ENCODE data around the gene ERBB4.

DNA sequence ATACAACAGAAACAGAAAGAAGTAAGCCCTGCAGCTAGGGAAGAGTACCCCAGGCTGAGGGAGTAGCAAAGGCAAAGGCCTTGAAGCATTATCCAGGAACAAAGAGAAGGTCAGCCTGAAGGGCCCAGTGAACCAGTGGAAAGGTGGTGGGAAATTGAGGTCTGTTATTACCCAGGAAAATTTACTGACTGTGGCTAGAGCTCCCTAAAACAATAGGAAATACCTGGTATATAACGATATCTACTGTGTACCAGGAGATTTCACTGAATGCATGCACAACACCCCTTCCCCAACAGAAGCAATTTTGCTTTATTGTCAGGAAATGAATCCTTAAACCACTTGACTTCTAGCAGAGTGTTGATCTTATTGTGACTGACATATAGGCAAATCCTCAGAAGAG is 365.3 kb downstream of the ERBB4 start:
- TF ChIP-seq, protein P1, sequence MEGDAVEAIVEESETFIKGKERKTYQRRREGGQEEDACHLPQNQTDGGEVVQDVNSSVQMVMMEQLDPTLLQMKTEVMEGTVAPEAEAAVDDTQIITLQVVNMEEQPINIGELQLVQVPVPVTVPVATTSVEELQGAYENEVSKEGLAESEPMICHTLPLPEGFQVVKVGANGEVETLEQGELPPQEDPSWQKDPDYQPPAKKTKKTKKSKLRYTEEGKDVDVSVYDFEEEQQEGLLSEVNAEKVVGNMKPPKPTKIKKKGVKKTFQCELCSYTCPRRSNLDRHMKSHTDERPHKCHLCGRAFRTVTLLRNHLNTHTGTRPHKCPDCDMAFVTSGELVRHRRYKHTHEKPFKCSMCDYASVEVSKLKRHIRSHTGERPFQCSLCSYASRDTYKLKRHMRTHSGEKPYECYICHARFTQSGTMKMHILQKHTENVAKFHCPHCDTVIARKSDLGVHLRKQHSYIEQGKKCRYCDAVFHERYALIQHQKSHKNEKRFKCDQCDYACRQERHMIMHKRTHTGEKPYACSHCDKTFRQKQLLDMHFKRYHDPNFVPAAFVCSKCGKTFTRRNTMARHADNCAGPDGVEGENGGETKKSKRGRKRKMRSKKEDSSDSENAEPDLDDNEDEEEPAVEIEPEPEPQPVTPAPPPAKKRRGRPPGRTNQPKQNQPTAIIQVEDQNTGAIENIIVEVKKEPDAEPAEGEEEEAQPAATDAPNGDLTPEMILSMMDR (IDR thresholded peaks at IDR 0.05) = no peak
- TF ChIP-seq POLR2A (IDR thresholded peaks at IDR 0.05; ENCODE audit: low read length) (no peak), PHF8 (IDR thresholded peaks at IDR 0.05; ENCODE audit: borderline replicate concordance, low read depth) (no peak), HOXB5 (CRISPR knock-in tag; IDR thresholded peaks at IDR 0.05) (no peak), HOXB13 (CRISPR knock-in tag; IDR thresholded peaks at IDR 0.05; ENCODE audit: low read depth) (no peak), EP300 (IDR thresholded peaks at IDR 0.05) (no peak), RAD21 (conservative IDR thresholded peaks at IDR 0.05 in 1 of 2, IDR thresholded peaks at IDR 0.05 in 1 of 2) (no peak), CHD2 (IDR thresholded peaks at IDR 0.05; ENCODE audit: low read length, partially characterized antibody) (no peak), RNF2 (IDR thresholded peaks at IDR 0.05; ENCODE audit: borderline replicate concordance, low read depth) (no peak), NFE2L2 (conservative IDR thresholded peaks at IDR 0.05; ENCODE audit: low read length) (no peak)
- TF ChIP-seq, protein P2, sequence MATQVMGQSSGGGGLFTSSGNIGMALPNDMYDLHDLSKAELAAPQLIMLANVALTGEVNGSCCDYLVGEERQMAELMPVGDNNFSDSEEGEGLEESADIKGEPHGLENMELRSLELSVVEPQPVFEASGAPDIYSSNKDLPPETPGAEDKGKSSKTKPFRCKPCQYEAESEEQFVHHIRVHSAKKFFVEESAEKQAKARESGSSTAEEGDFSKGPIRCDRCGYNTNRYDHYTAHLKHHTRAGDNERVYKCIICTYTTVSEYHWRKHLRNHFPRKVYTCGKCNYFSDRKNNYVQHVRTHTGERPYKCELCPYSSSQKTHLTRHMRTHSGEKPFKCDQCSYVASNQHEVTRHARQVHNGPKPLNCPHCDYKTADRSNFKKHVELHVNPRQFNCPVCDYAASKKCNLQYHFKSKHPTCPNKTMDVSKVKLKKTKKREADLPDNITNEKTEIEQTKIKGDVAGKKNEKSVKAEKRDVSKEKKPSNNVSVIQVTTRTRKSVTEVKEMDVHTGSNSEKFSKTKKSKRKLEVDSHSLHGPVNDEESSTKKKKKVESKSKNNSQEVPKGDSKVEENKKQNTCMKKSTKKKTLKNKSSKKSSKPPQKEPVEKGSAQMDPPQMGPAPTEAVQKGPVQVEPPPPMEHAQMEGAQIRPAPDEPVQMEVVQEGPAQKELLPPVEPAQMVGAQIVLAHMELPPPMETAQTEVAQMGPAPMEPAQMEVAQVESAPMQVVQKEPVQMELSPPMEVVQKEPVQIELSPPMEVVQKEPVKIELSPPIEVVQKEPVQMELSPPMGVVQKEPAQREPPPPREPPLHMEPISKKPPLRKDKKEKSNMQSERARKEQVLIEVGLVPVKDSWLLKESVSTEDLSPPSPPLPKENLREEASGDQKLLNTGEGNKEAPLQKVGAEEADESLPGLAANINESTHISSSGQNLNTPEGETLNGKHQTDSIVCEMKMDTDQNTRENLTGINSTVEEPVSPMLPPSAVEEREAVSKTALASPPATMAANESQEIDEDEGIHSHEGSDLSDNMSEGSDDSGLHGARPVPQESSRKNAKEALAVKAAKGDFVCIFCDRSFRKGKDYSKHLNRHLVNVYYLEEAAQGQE (IDR thresholded peaks at IDR 0.05) = no peak
- TF ChIP-seq, protein P3, sequence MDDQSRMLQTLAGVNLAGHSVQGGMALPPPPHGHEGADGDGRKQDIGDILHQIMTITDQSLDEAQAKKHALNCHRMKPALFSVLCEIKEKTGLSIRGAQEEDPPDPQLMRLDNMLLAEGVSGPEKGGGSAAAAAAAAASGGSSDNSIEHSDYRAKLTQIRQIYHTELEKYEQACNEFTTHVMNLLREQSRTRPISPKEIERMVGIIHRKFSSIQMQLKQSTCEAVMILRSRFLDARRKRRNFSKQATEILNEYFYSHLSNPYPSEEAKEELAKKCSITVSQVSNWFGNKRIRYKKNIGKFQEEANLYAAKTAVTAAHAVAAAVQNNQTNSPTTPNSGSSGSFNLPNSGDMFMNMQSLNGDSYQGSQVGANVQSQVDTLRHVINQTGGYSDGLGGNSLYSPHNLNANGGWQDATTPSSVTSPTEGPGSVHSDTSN (IDR thresholded peaks at IDR 0.05) = no peak
- TF ChIP-seq, protein P4, sequence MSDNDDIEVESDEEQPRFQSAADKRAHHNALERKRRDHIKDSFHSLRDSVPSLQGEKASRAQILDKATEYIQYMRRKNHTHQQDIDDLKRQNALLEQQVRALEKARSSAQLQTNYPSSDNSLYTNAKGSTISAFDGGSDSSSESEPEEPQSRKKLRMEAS (IDR thresholded peaks at IDR 0.05) = no peak
